ENCODE data around the gene LRP3. TPM values are rescaled to one million over a fixed set of nuclear protein-coding genes. Genes with fewer than 3 reads are reported as not detected.

Gene LRP3
- total RNA-seq, 1 experiment from 2014 or later, result 29.0 TPM

DNA sequence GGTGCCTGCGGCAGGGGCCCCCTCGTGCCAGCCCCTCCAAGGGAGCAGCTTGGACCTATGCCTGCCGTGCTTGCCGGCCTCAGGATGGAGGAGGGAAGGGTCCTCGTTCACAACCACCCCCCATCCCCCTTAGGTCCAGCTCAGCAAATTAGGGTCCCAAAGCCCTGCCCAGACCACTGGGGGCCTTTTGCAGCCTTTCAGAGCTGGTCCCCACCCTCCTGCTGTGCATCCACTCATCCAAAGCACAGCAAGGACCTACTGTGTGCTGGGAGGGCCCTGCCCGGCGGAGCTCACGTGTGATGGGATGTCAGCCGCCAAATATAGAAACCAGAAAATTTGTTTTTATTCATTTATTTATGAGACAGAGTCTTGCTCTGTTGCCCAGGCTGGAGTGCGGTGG lies 48.0 kb downstream of the LRP3 start:
- RAD21 ChIA-PET (ENCODE audit: low non-redundant PET in 1 of 2, low total read pairs in 2 of 2, uncharacterized antibody in 2 of 2, unreplicated experiment in 2 of 2), result interaction anchor here in 1 of 2 experiments (0.8 to 1.0 kb wide), 2 partner anchors 165 to 174 kb away, joined by 3 to 4 read pairs; no protein-coding TSS in a partner anchor
- no peak for DNase-seq (ENCODE audit: low read depth, low spot score)
- Histone ChIP-seq H3K4me2 (ENCODE audit: low read length) (no peak overlapping the region), H4K20me1 (ENCODE audit: insufficient read depth) (no peaks in the 10 kb centered on the region), H3K27ac (ENCODE audit: low read depth, low read length) (no peak overlapping the region), H3K79me2 (ENCODE audit: insufficient read depth, low read length) (no peaks in the 10 kb centered on the region), H2AFZ (ENCODE audit: low read depth, low read length, poor library complexity, severe bottlenecking) (no peak overlapping the region), H3K27me3 (ENCODE audit: insufficient read depth, low read length) (no peaks in the 10 kb centered on the region), H3K9me3 (ENCODE audit: control insufficient read depth in 1 of 2, insufficient read depth in 1 of 2, low read depth in 1 of 2, low read length in 2 of 2) (peaks cover 11 to 13% of the 10 kb centered on the region in 2 experiments; a peak in 2 of 4 replicates), H3K4me3 (replicated peaks in 1 of 2; ENCODE audit: low read depth in 1 of 2, low read length in 2 of 2) (no peak overlapping the region), H3K36me3 (ENCODE audit: control insufficient read depth in 1 of 2, insufficient read depth in 2 of 2, low read length in 2 of 2) (no peaks in the 10 kb centered on the region), H3K4me1 (ENCODE audit: control insufficient read depth in 1 of 2, insufficient read depth in 2 of 2, low read length in 2 of 2) (peaks cover 0 to 11% of the 10 kb centered on the region in 2 experiments; a peak in 2 of 4 replicates), H3K9ac (ENCODE audit: low read length) (no peak overlapping the region), H3K9me2 (ENCODE audit: insufficient read depth) (no peaks in the 10 kb centered on the region)
- intact Hi-C loops (cut with micrococcal nuclease), result no loop called here
- no TSS peak for BruUV-seq (replicated peaks)
- TF ChIP-seq JUND (IDR thresholded peaks at IDR 0.05) (no peak), SRF (IDR thresholded peaks at IDR 0.05; ENCODE audit: low read depth) (no peak), FOSL1 (IDR thresholded peaks at IDR 0.05; ENCODE audit: low read depth) (no peak), RAD21 (IDR thresholded peaks at IDR 0.05; ENCODE audit: low read depth) (no peak), TCF7L2 (IDR thresholded peaks at IDR 0.05; ENCODE audit: borderline replicate concordance, extremely low read depth, insufficient read depth, insufficient read length) (no peak), SIN3A (IDR thresholded peaks at IDR 0.05; ENCODE audit: low read depth) (no peak)
- POLR2A ChIA-PET, result no interaction called here
- no peak for ATAC-seq
- CTCF ChIA-PET, result interaction anchor here (0.9 to 1.3 kb wide), 3 partner anchors 164 to 174 kb away, joined by 5 to 18 read pairs (median 7); no protein-coding TSS in a partner anchor

DNA sequence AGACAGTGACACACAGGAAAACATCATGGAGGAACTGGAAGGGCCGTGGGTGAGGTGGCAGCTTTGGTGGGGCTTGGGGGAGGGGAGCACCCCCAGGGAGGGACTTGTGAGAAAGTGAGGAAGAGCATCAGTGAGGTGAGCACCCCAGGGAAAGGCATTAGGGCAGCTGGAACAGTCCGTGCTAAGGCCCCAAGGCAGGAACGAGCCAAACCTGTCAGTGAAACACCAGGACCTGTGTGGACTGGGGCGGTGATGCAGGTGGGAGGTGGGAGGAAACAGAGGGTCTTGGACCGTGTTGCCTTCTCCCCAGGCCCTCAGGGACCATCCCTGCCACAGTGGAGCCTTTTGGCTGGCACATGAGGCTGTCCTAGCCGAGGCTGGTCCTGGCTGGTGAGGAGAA lies 48.8 kb downstream of the LRP3 start:
- H3K4me2 ChIP-seq (ENCODE audit: low read length), result no peak overlapping the region
- no peaks in the 10 kb centered on the region for H3K27me3 ChIP-seq (ENCODE audit: insufficient read depth, low read length)
- ChIA-PET POLR2A (no interaction called here), RAD21 (ENCODE audit: low non-redundant PET in 1 of 2, low total read pairs in 2 of 2, uncharacterized antibody in 2 of 2, unreplicated experiment in 2 of 2) (no interaction called here), CTCF (interaction anchor here (1.2 to 1.3 kb wide), 2 partner anchors 163 to 173 kb away, joined by 7 to 18 read pairs; no protein-coding TSS in a partner anchor)
- BruUV-seq (replicated peaks), result no TSS peak
- TF ChIP-seq RAD21 (IDR thresholded peaks at IDR 0.05; ENCODE audit: low read depth), result no peak
- TF ChIP-seq CBX3 (IDR thresholded peaks at IDR 0.05; ENCODE audit: low read depth), result no peak
- no peak for TF ChIP-seq POLR2AphosphoS5 (IDR thresholded peaks at IDR 0.05; ENCODE audit: low read depth, low read length)
- no peak for TF ChIP-seq ELF1 (IDR thresholded peaks at IDR 0.05; ENCODE audit: borderline replicate concordance, low read depth)
- TF ChIP-seq, protein P1, sequence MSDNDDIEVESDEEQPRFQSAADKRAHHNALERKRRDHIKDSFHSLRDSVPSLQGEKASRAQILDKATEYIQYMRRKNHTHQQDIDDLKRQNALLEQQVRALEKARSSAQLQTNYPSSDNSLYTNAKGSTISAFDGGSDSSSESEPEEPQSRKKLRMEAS (IDR thresholded peaks at IDR 0.05), result no peak
- no peak for TF ChIP-seq EGR1 (IDR thresholded peaks at IDR 0.05; ENCODE audit: low read depth)
- H3K27ac ChIP-seq (ENCODE audit: low read depth, low read length), result no peak overlapping the region
- DNase-seq (ENCODE audit: low read depth, low spot score) (no peak), ATAC-seq (no peak)
- no peak overlapping the region for H3K4me3 ChIP-seq (replicated peaks in 1 of 2; ENCODE audit: low read depth in 1 of 2, low read length in 2 of 2)
- no peaks in the 10 kb centered on the region for H3K9me2 ChIP-seq (ENCODE audit: insufficient read depth)
- H3K9me3 ChIP-seq (ENCODE audit: control insufficient read depth in 1 of 2, insufficient read depth in 1 of 2, low read depth in 1 of 2, low read length in 2 of 2), result peaks cover 11 to 13% of the 10 kb centered on the region in 2 experiments; a peak in 2 of 4 replicates
- H2AFZ ChIP-seq (ENCODE audit: low read depth, low read length, poor library complexity, severe bottlenecking), result no peak overlapping the region
- H3K4me1 ChIP-seq (ENCODE audit: control insufficient read depth in 1 of 2, insufficient read depth in 2 of 2, low read length in 2 of 2), result peaks cover 0 to 11% of the 10 kb centered on the region in 2 experiments; a peak in 2 of 4 replicates
- H3K36me3 ChIP-seq (ENCODE audit: control insufficient read depth in 1 of 2, insufficient read depth in 2 of 2, low read length in 2 of 2), result no peaks in the 10 kb centered on the region
- H3K9ac ChIP-seq (ENCODE audit: low read length), result no peak overlapping the region
- intact Hi-C loops (cut with micrococcal nuclease), result no loop called here
- no peaks in the 10 kb centered on the region for H3K79me2 ChIP-seq (ENCODE audit: insufficient read depth, low read length)
- no peaks in the 10 kb centered on the region for H4K20me1 ChIP-seq (ENCODE audit: insufficient read depth)

Measured in HCT116 (cell line).